Peyer's patch (tissue), 4 donors: Measurements from ENCODE around the gene SYCE3. TPM values are rescaled to one million over a fixed set of nuclear protein-coding genes. Genes with fewer than 3 reads are reported as not detected.

ENCODE experiments used
- DNase-seq, 3 donors: peaks; one replicate each; pipeline ENCODE4 v3.0.0-alpha.2; 2017 to 2019
- H3K27ac ChIP-seq, 4 donors: fragments of 200-600 bp; sonication (generic); one replicate each; pipeline ENCODE4 v1.5.1; 2016 to 2019
- H3K27me3 ChIP-seq, 2 donors: fragments of 200-600 bp; sonication (generic); one replicate each; pipeline ENCODE4 v1.5.1; 2019
- H3K36me3 ChIP-seq, 3 donors: fragments of 200-600 bp; sonication (generic); one replicate each; pipeline ENCODE4 v1.5.1; 2016 to 2019
- H3K4me1 ChIP-seq, 4 donors: fragments of 200-600 bp; sonication (generic); one replicate each; pipeline ENCODE4 v1.5.1; 2016 to 2019
- H3K4me3 ChIP-seq, 4 donors: fragments of 200-600 bp; sonication (generic); 1 replicate in 3 of 4; 2 replicates in 1 of 4; pipeline ENCODE4 v1.5.1; 2016 to 2019; ENCODE audit warnings: mild to moderate bottlenecking in 1 of 4
- H3K9me3 ChIP-seq, 4 donors: fragments of 200-600 bp; sonication (generic); one replicate each; pipeline ENCODE4 v1.5.1; 2016 to 2019; ENCODE audit warnings: mild to moderate bottlenecking in 1 of 4
- CTCF ChIP-seq, 6 experiments: fragments of 450-650 bp in 4 of 6; fragments of 200-600 bp in 2 of 6; sonication (generic) in 1 of 6; IDR thresholded peaks; one replicate each; pipeline ENCODE4 v1.5.1; 2017 to 2019; ENCODE audit warnings: antibody characterized with exemption in 6 of 6, mild to moderate bottlenecking in 3 of 6, moderate library complexity in 1 of 6
- POLR2A ChIP-seq, 2 donors: fragments of 450-650 bp; IDR thresholded peaks; one replicate each; pipeline ENCODE4 v1.5.1; 2017; ENCODE audit warnings: antibody characterized with exemption in 2 of 2, mild to moderate bottlenecking in 2 of 2, moderate library complexity in 2 of 2
- total RNA-seq, 4 donors: library from RNA; depleted of rRNA; stranded (reverse); fragments of >200 nt; gene quantifications; one replicate each; pipeline ENCODE4 v1.1.0, GENCODE V29; 2016

The SYCE3 gene
- total RNA-seq, 4 donors from 2014 or later: not detected

- Histone ChIP-seq H3K4me3 (no peak overlapping the region), H3K4me1 (peaks cover 0 to under 1% (median 0%) of the 10 kb centered on the region in 4 donors), H3K27me3 (no peaks in the 10 kb centered on the region), H3K9me3 (no peaks in the 10 kb centered on the region), H3K36me3 (peaks cover 0 to 27% (median 0%) of the 10 kb centered on the region in 3 donors), H3K27ac (no peak overlapping the region)
- no peak for DNase-seq
- TF ChIP-seq POLR2A (IDR thresholded peaks at IDR 0.05): no peak
- no peak for TF ChIP-seq CTCF (IDR thresholded peaks at IDR 0.05)
Measured at GRCh38 chr22:50572965-50573364, 10.2 kb upstream of the SYCE3 start.

DNA sequence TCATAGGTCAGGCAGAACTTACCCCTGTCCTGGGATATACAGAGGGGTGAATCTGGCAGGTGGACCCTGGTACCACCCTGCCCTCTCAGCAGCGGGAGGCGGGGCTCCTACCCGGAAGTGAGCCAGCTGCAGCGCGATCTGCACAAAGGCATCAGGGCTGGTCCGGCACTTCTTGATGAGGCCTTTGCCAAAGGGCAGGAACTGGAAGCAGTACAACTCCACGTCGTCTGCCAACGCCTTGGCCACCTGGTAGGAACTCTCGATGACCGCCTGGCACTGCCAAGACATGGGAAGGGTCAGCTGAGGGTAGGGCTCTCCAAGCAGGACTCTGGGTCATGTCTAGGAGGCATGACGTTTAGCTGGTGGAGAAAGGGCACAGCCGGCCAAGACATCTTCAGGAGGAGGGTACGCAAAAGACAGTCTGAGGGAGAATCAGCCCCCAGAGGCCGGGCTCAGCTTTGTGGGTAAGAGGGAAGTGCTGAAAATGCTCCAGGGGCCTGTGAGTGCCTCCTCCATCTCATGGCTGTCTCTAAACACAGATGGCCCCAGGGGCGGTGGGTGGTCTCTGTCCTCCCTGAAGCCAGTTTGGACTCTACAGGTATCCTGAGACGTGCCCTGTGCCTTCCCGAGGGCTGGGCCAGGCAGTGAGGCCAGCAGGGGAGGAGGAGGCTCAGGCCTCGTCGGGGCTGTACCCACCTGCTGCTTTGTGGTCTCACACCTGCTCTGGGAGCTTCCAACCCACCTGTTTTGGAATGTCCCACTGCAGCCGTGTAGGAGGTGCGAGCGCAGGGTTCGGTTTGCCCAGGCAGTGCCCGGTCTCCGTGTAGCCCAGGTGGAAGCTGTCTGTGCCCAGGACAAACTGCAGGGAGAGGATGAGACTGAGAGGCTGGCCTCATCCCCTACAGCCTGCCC, 8.8 kb upstream of the SYCE3 start:
- no peak overlapping the region for H3K4me3 ChIP-seq
- no peak for DNase-seq
- TF ChIP-seq CTCF (IDR thresholded peaks at IDR 0.05): no peak
- TF ChIP-seq POLR2A (IDR thresholded peaks at IDR 0.05): no peak
- no peak overlapping the region for H3K27ac ChIP-seq
- H3K36me3 ChIP-seq: peaks cover 0 to 31% (median 0%) of the 10 kb centered on the region in 3 donors
- no peaks in the 10 kb centered on the region for H3K4me1 ChIP-seq
- no peaks in the 10 kb centered on the region for H3K9me3 ChIP-seq
- no peaks in the 10 kb centered on the region for H3K27me3 ChIP-seq

DNA sequence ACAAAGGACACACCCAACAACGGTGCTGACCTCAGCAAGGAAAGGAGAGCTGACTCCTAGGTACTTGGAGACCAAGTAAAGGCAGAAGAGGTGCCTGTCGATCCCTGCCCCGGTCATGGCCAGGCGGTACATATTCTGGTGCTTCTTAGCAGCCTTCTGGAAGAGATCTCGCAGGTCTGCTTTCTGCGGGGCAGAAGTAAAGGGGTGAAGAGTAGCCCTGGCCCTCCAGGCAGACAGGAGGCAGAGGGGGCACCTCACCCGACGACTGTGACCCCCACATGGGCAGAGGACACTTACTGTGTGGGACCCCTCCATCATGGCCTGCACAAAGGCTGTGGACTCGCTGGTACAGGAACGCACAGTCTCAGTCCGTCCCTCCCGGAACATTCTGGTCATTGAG, 8.1 kb upstream of the SYCE3 start:
- H3K36me3 ChIP-seq: peaks cover 0 to 31% (median 0%) of the 10 kb centered on the region in 3 donors
- no peak overlapping the region for H3K27ac ChIP-seq
- H3K4me3 ChIP-seq: no peak overlapping the region
- TF ChIP-seq CTCF (IDR thresholded peaks at IDR 0.05): no peak
- no peak for TF ChIP-seq POLR2A (IDR thresholded peaks at IDR 0.05)
- no peaks in the 10 kb centered on the region for H3K27me3 ChIP-seq
- no peaks in the 10 kb centered on the region for H3K4me1 ChIP-seq
- no peaks in the 10 kb centered on the region for H3K9me3 ChIP-seq
- DNase-seq: no peak

DNA sequence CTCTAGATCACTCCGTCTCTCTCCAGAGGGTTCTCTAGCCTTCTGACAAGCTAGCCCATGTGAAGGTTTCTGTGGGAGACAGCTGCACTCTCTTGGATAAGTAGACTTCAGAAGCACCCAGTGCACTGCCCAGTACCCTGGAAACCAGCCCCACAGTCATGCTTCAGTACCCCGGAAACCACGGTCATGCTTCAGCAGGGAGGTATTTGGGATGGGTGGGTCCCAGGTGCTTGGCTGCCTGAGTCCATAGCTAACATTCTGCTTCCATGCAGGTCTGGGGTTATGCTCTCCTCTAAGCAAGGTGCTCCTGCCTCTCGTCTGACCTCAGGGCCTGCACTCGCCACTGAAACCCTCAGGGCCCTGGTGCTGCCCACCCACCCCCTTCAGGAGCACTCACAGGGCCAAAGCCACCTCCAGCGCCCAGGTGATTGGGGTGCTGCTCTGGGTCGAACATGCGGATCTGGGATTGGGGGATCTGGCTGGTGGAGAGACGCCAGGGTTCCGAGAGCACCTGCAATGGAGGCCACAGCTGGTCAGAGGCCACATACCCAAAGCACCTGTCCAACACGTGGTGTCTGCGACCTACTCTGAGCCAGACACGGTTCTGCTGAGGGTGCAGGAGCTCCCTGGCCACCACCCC, 7.3 kb upstream of the SYCE3 start:
- H3K9me3 ChIP-seq: no peaks in the 10 kb centered on the region
- no peak overlapping the region for H3K27ac ChIP-seq
- no peaks in the 10 kb centered on the region for H3K4me1 ChIP-seq
- TF ChIP-seq POLR2A (IDR thresholded peaks at IDR 0.05) (no peak), CTCF (IDR thresholded peaks at IDR 0.05) (no peak)
- H3K4me3 ChIP-seq: no peak overlapping the region
- DNase-seq: peak in 1 of 3 donors; percentile 40
- H3K36me3 ChIP-seq: peaks cover 0 to 31% (median 0%) of the 10 kb centered on the region in 3 donors
- no peaks in the 10 kb centered on the region for H3K27me3 ChIP-seq

DNA sequence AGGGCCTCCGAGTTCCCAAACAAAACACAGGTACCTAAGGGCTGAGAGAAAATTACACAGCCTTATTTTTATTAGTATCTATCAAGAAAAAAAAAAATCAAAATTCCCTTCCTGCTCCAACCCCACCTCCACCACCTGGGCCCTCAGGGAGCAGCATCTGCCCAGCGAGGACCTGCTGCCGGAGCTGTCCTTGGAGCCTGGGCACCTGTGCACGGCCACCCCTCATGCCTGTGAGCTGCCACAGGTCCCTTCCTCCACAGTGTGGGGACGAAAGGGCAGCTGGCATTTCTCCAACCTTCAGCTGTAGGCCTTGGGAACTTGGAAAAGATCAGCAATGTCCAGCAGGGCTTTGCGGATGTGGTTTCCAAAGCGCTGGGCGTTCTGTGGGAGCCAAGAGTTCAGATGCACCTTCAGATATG, 6.3 kb upstream of the SYCE3 start:
- peak in 2 of 3 donors; percentile 58 to 68 for DNase-seq
- Histone ChIP-seq H3K4me3 (no peak overlapping the region), H3K36me3 (peaks cover 0 to 31% (median 0%) of the 10 kb centered on the region in 3 donors), H3K27ac (no peak overlapping the region), H3K4me1 (no peaks in the 10 kb centered on the region), H3K27me3 (no peaks in the 10 kb centered on the region), H3K9me3 (no peaks in the 10 kb centered on the region)
- TF ChIP-seq CTCF (IDR thresholded peaks at IDR 0.05) (peak in 1 of 6 experiments; percentile 11), POLR2A (IDR thresholded peaks at IDR 0.05) (no peak)
